ENCODE measurements around the gene SGSM1. TPM values are rescaled to one million over a fixed set of nuclear protein-coding genes. Genes with fewer than 3 reads are reported as not detected.

Gene SGSM1
- total and polyA plus RNA-seq, 10 donors, result 0.16 to 1.3 (median 0.53) TPM

DNA sequence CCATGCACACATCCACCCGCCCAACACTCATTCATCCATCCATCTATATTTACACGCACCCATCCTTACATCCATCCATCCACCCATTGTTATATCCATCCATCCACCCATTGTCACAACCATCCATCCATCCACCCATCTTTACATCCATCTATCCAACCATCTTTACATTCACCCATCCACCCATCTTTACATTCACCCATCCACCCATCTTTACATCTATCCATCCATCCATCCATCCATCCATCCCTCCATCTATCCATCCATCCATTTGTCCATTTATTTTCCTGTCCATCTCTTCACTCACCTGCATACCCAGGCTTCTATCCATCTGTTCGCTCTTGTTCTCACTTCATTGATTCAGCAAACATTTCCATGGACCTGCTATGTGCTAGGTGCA, 49.8 kb downstream of the SGSM1 start:
- Histone ChIP-seq H3K9me3 (no peaks in the 10 kb centered on the region), H3K27ac (no peak overlapping the region), H3K4me3 (no peak overlapping the region), H3K4me1 (no peaks in the 10 kb centered on the region), H3K36me3 (no peaks in the 10 kb centered on the region), H3K27me3 (replicated peaks in 1 of 7) (no peaks in the 10 kb centered on the region)
- no peak for DNase-seq
- TF ChIP-seq POLR2AphosphoS5 (IDR thresholded peaks at IDR 0.05) (no peak), POLR2A (IDR thresholded peaks at IDR 0.05) (no peak)
- TF ChIP-seq, protein P1, sequence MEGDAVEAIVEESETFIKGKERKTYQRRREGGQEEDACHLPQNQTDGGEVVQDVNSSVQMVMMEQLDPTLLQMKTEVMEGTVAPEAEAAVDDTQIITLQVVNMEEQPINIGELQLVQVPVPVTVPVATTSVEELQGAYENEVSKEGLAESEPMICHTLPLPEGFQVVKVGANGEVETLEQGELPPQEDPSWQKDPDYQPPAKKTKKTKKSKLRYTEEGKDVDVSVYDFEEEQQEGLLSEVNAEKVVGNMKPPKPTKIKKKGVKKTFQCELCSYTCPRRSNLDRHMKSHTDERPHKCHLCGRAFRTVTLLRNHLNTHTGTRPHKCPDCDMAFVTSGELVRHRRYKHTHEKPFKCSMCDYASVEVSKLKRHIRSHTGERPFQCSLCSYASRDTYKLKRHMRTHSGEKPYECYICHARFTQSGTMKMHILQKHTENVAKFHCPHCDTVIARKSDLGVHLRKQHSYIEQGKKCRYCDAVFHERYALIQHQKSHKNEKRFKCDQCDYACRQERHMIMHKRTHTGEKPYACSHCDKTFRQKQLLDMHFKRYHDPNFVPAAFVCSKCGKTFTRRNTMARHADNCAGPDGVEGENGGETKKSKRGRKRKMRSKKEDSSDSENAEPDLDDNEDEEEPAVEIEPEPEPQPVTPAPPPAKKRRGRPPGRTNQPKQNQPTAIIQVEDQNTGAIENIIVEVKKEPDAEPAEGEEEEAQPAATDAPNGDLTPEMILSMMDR (IDR thresholded peaks at IDR 0.05 in 8 of 11, conservative IDR thresholded peaks at IDR 0.05 in 3 of 11), result no peak
- WGBS, 5 donors, result 85 to 92% (median 91%) methylated on average over 3 of the region's 3 CpGs
- intact Hi-C loops (cut with DNase I; ENCODE audit: low total_unique reads), result no loop called here

DNA sequence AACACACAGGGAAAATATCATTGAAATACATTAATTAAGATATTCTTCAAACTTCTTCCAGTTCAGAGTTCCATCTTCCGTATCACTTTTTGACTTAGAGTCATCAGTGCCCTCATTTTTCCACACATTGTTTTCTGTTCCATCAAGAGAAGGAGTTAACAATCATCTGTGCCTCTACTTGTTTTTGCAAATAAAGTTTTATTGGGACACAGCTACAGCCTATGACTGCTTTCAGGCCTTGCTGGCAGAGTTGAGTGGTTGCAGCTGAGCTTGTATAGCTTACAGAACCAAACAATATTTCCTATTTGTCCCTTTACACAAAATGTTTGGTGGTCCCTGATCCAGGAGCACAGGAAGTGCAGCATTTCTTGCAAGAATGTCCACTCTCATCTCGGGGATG, 51.6 kb downstream of the SGSM1 start:
- H3K36me3 ChIP-seq, result no peaks in the 10 kb centered on the region
- TF ChIP-seq POLR2AphosphoS5 (IDR thresholded peaks at IDR 0.05), result no peak
- TF ChIP-seq, protein P1 (IDR thresholded peaks at IDR 0.05 in 8 of 11, conservative IDR thresholded peaks at IDR 0.05 in 3 of 11), result no peak
- no peak for TF ChIP-seq POLR2A (IDR thresholded peaks at IDR 0.05)
- H3K9me3 ChIP-seq, result no peaks in the 10 kb centered on the region
- intact Hi-C loops (cut with DNase I; ENCODE audit: low total_unique reads), result no loop called here
- no peaks in the 10 kb centered on the region for H3K4me1 ChIP-seq
- H3K4me3 ChIP-seq, result no peak overlapping the region
- 74 to 81% (median 79%) methylated on average over 2 of the region's 2 CpGs for WGBS, 5 donors
- no peak for DNase-seq
- no peak overlapping the region for H3K27ac ChIP-seq
- no peaks in the 10 kb centered on the region for H3K27me3 ChIP-seq (replicated peaks in 1 of 7)

DNA sequence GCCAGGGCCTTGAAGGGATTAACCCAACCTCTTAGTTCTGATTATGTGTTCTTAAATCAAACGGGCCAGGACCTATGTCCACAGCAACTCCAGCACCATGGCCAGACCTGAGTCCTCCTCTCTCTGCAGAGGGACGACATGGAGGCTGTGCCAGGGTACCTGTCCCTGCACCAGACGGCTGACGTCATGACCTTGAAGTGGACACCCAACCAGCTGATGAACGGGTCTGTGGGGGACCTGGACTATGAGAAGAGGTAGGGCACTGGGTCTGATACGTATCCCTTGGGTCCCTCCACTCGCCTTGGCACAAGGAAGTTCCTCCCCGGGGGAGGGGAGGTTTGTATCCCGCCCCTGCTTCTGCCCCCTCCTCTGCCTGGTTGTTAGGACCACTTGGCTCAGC, 53.6 kb downstream of the SGSM1 start:
- DNase-seq, result no peak
- Histone ChIP-seq H3K9me3 (no peaks in the 10 kb centered on the region), H3K4me3 (no peak overlapping the region), H3K27ac (no peak overlapping the region), H3K27me3 (replicated peaks in 1 of 7) (no peaks in the 10 kb centered on the region), H3K36me3 (no peaks in the 10 kb centered on the region), H3K4me1 (no peaks in the 10 kb centered on the region)
- TF ChIP-seq, protein P1 (IDR thresholded peaks at IDR 0.05 in 8 of 11, conservative IDR thresholded peaks at IDR 0.05 in 3 of 11), result no peak
- TF ChIP-seq POLR2AphosphoS5 (IDR thresholded peaks at IDR 0.05) (no peak), POLR2A (IDR thresholded peaks at IDR 0.05) (no peak)
- intact Hi-C loops (cut with DNase I; ENCODE audit: low total_unique reads), result no loop called here
- WGBS, 5 donors, result 78 to 83% (median 81%) methylated on average over 9 of the region's 9 CpGs

DNA sequence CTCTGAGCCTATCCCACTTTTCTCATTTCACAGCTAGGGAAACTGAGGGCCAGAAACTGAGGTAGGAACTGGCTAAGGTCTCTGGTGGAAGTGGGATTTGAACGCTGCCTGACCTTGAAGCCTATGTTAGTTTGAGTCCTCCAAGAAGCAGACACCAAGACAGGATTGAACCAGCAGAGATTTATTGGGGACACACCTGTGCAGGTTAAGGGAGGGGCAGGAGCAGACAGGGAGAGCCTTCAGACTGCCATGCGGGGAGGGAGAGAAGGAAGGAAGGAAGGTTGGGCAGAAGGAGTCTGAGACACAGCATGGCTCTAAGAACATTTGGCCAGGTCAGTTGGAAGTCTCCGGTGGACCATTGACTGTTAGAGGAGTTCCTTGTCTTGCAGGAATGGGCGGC, 59.5 kb downstream of the SGSM1 start:
- WGBS, 5 donors, result 75 to 89% (median 87%) methylated on average over 4 of the region's 4 CpGs
- TF ChIP-seq, protein P1 (IDR thresholded peaks at IDR 0.05 in 8 of 11, conservative IDR thresholded peaks at IDR 0.05 in 3 of 11), result no peak
- TF ChIP-seq POLR2A (IDR thresholded peaks at IDR 0.05) (no peak), POLR2AphosphoS5 (IDR thresholded peaks at IDR 0.05) (no peak)
- no peak overlapping the region for H3K27ac ChIP-seq
- intact Hi-C loops (cut with DNase I; ENCODE audit: low total_unique reads), result no loop called here
- H3K9me3 ChIP-seq, result no peaks in the 10 kb centered on the region
- H3K4me1 ChIP-seq, result no peaks in the 10 kb centered on the region
- H3K36me3 ChIP-seq, result no peaks in the 10 kb centered on the region
- DNase-seq, result no peak
- no peak overlapping the region for H3K4me3 ChIP-seq
- peaks cover 0 to 29% (median 0%) of the 10 kb centered on the region in 7 donors for H3K27me3 ChIP-seq (replicated peaks in 1 of 7)
